Spleen (tissue), 11 donors: ENCODE results near the gene DYSF. TPM values are rescaled to one million over a fixed set of nuclear protein-coding genes. Genes with fewer than 3 reads are reported as not detected.
"Not testable (repeated sequence)": the region's sequence is repeated elsewhere in the genome, so short reads cannot be mapped to it uniquely, and the experiment has no call there.

Experiments
- DNase-seq: peaks from one replicate; pipeline ENCODE4 v3.0.0-alpha.2; 2020
- H3K27ac ChIP-seq, 8 donors: fragments of 200-600 bp; sonication (generic) in 7 of 8; 1 replicate in 4 of 8; 2 replicates in 4 of 8; pipeline versions ENCODE4 v1.5.0 to v1.8.0; 2016 to 2021; ENCODE audit warnings: inconsistent platforms in 4 of 8, mild to moderate bottlenecking in 4 of 8, moderate library complexity in 1 of 8
- H3K27me3 ChIP-seq, 7 donors: fragments of 200-600 bp; sonication (generic) in 6 of 7; replicated peaks in 1 of 7; 1 replicate in 4 of 7; 2 replicates in 3 of 7; pipeline versions ENCODE4 v1.5.0 to v1.8.0; 2016 to 2021; ENCODE audit warnings: inconsistent platforms in 3 of 7, mild to moderate bottlenecking in 1 of 7
- H3K36me3 ChIP-seq, 6 donors: fragments of 200-600 bp; sonication (generic) in 5 of 6; 1 replicate in 4 of 6; 2 replicates in 2 of 6; pipeline versions ENCODE4 v1.5.0 to v1.8.0; 2016 to 2021; ENCODE audit warnings: inconsistent platforms in 2 of 6
- H3K4me1 ChIP-seq, 6 donors: fragments of 200-600 bp; sonication (generic) in 5 of 6; 1 replicate in 3 of 6; 2 replicates in 3 of 6; pipeline versions ENCODE4 v1.5.0 to v1.8.0; 2016 to 2021; ENCODE audit warnings: inconsistent platforms in 3 of 6
- H3K4me3 ChIP-seq, 8 donors: fragments of 200-600 bp; sonication (generic) in 7 of 8; 1 replicate in 4 of 8; 2 replicates in 4 of 8; pipeline versions ENCODE4 v1.5.0 to v1.8.0; 2016 to 2021; ENCODE audit warnings: inconsistent platforms in 4 of 8, mild to moderate bottlenecking in 4 of 8, moderate library complexity in 2 of 8
- H3K9me3 ChIP-seq, 8 donors: fragments of 200-600 bp; sonication (generic) in 7 of 8; 1 replicate in 4 of 8; 2 replicates in 4 of 8; pipeline versions ENCODE4 v1.5.0 to v1.8.0; 2016 to 2021; ENCODE audit warnings: inconsistent platforms in 4 of 8
- POLR2A ChIP-seq, 3 donors: fragments of 450-650 bp; IDR thresholded peaks; one replicate each; pipeline ENCODE4 v1.5.1; 2017; ENCODE audit warnings: antibody characterized with exemption in 3 of 3, mild to moderate bottlenecking in 1 of 3
- POLR2AphosphoS5 ChIP-seq, 3 donors: sonication (generic); formaldehyde crosslinking; IDR thresholded peaks; one replicate each; pipeline ENCODE4 v1.5.1; 2017; ENCODE audit warnings: antibody characterized with exemption in 3 of 3
- WGBS, 5 donors: extraction: QIAGEN DNeasy Blood & Tissue Kit in 3 of 5; methylation state at CpG; one replicate each; pipeline versions ENCODE4 v1.1.5 to v1.1.7; 2013 to 2018; 5-methylcytosine and 5-hydroxymethylcytosine counted together
- intact Hi-C: fragments of 100-400 bp; cut with DNase I; formaldehyde crosslinking; loops from one replicate; pipeline ENCODE4 v1.15.0; 2023; ENCODE audit warnings: low total_unique reads
- polyA plus RNA-seq, 3 donors: library from polyadenylated mRNA; stranded (reverse); fragments of 200-250 nt; gene quantifications; one replicate each; pipeline ENCODE4 v1.2.1, GENCODE V29; 2013
- total RNA-seq, 7 donors: library from RNA; depleted of rRNA in 3 of 7; stranded (reverse); fragments of >200 nt in 3 of 7; fragmentation: NEBNext Ultra II Directional in 4 of 7; extraction: Animal tissue kit (Norgen Biotek cat#: 25700) in 4 of 7; gene quantifications; one replicate each; pipeline versions ENCODE4 v1.1.0 to v1.2.1, GENCODE V29; 2016 to 2021
- TF ChIP-seq, protein P1 (sequence below), 11 experiments: fragments of 200-600 bp in 7 of 11; fragments of 450-650 bp in 4 of 11; sonication (generic) in 4 of 11; IDR thresholded peaks in 8 of 11; conservative IDR thresholded peaks in 3 of 11; 1 replicate in 7 of 11; 2 replicates in 4 of 11; pipeline versions ENCODE4 v1.4.0 to v1.8.0; 2016 to 2021; ENCODE audit warnings: antibody characterized with exemption in 11 of 11, inconsistent platforms in 4 of 11, mild to moderate bottlenecking in 1 of 11
- donor health status: healthy with polysubstance abuse.
- donor health status: DM: no; HTN: no; CAD: no; lungs with moderate emphysema.
- donor health status: DM: no; HTN: no; CAD: no.
- donor health status: Bipolar disorder and iron deficiency.
- donor health status: healthy.
- donor health status: DM: no; HTN: no; CAD: no.
- donor health status: DM: yes; HTN: yes; CAD: no.

Gene DYSF
- total and polyA plus RNA-seq, 10 donors, result 4.0 to 287 (median 124) TPM

DNA sequence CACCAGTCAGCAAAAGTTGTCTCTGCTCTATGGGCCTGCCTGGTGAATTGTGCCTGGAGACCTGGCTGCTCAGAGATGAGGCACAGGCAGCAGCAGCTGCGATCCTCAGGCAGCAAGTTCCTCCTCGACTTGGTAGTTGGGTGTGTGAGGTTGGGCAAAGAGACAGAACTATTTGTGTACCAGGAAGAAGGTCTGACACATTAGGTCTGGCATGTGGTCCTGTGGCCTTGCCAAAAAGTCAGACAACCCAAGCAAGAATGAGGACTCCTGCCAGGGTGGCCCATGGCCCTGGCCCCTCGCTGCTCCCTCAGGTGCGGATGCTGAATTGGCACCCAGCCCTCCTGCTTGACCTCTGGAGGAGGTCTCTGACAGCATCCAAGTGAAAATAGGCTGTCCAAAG is 192.7 kb downstream of the DYSF start:
- WGBS, 5 donors, result 38 to 81% (median 59%) methylated on average over 4 of the region's 4 CpGs
- Histone ChIP-seq H3K27ac (peak overlapping the region in 1 of 8 donors; percentile 40), H3K4me3 (no peak overlapping the region), H3K27me3 (peaks cover 0 to 12% (median 0%) of the 10 kb centered on the region in 7 donors), H3K4me1 (peaks cover 3 to 54% (median 20%) of the 10 kb centered on the region in 6 donors), H3K9me3 (no peaks in the 10 kb centered on the region), H3K36me3 (peaks cover 0 to 43% (median 3%) of the 10 kb centered on the region in 6 donors)
- intact Hi-C loops, result no loop called here
- TF ChIP-seq POLR2A (IDR thresholded peaks at IDR 0.05) (no peak), POLR2AphosphoS5 (IDR thresholded peaks at IDR 0.05) (peak; percentile 18 to 69 (median 50))
- no peak for DNase-seq

DNA sequence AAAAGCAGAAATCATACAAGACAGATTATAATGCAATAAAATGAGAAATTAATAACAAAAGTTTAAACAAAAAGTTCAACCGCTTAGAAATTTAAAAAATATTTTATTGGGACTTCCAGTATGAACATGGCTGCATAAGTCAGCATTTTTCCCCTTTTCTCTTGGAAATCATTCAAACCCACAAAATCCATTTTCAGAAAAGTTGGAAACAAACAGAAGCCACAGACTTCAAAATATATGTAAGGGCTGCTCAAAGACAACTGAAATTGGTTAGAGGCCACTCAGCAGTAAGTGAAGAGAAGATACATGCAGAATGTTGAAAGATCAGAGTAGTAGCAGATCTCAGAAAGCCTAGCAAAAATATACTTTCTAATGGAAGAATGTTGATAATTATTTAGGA is 194.0 kb downstream of the DYSF start:
- TF ChIP-seq POLR2AphosphoS5 (IDR thresholded peaks at IDR 0.05), result no peak
- TF ChIP-seq, protein P1, sequence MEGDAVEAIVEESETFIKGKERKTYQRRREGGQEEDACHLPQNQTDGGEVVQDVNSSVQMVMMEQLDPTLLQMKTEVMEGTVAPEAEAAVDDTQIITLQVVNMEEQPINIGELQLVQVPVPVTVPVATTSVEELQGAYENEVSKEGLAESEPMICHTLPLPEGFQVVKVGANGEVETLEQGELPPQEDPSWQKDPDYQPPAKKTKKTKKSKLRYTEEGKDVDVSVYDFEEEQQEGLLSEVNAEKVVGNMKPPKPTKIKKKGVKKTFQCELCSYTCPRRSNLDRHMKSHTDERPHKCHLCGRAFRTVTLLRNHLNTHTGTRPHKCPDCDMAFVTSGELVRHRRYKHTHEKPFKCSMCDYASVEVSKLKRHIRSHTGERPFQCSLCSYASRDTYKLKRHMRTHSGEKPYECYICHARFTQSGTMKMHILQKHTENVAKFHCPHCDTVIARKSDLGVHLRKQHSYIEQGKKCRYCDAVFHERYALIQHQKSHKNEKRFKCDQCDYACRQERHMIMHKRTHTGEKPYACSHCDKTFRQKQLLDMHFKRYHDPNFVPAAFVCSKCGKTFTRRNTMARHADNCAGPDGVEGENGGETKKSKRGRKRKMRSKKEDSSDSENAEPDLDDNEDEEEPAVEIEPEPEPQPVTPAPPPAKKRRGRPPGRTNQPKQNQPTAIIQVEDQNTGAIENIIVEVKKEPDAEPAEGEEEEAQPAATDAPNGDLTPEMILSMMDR (IDR thresholded peaks at IDR 0.05 in 8 of 11, conservative IDR thresholded peaks at IDR 0.05 in 3 of 11), result no peak
- no peak for TF ChIP-seq POLR2A (IDR thresholded peaks at IDR 0.05)
- H3K4me3 ChIP-seq, result no peak overlapping the region
- no peak for DNase-seq
- H3K4me1 ChIP-seq, result peaks cover under 1 to 45% (median 17%) of the 10 kb centered on the region in 6 donors
- no peaks in the 10 kb centered on the region for H3K9me3 ChIP-seq
- H3K36me3 ChIP-seq, result peaks cover 0 to 40% (median 3%) of the 10 kb centered on the region in 6 donors
- intact Hi-C loops, result no loop called here
- peaks cover 0 to 12% (median 0%) of the 10 kb centered on the region in 7 donors for H3K27me3 ChIP-seq
- WGBS, 5 donors, result 93 to 100% (median 97%) methylated on average over 1 of the region's 1 CpG
- peak overlapping the region in 1 of 8 donors; percentile 32 for H3K27ac ChIP-seq

DNA sequence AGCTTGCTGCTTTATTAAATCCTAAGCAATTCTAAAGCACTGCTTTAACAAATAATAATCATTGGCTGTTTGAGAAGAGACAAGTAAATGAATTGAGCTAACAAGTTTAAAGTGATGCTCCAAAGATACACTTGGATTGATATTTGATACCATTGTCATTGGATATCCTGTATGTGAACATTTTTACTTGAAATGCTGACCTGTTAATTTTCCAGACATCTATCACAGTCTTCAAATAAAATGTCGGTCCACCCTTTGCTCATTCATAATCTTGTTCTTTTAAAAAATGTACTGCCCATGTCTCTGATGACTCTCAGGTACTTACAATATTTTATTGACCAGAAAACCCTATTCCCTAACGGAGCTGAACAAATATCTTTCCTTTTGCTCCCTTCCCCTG is 202.1 kb downstream of the DYSF start:
- DNase-seq, result no peak
- intact Hi-C loops, result no loop called here
- no peak overlapping the region for H3K4me3 ChIP-seq
- no peaks in the 10 kb centered on the region for H3K4me1 ChIP-seq
- H3K27me3 ChIP-seq, result no peaks in the 10 kb centered on the region
- H3K9me3 ChIP-seq, result peaks cover 0 to 35% (median 23%) of the 10 kb centered on the region in 8 donors
- peaks cover 0 to 55% (median 14%) of the 10 kb centered on the region in 6 donors for H3K36me3 ChIP-seq
- TF ChIP-seq, protein P1 (IDR thresholded peaks at IDR 0.05 in 8 of 11, conservative IDR thresholded peaks at IDR 0.05 in 3 of 11), result no peak
- TF ChIP-seq POLR2A (IDR thresholded peaks at IDR 0.05), result no peak
- TF ChIP-seq POLR2AphosphoS5 (IDR thresholded peaks at IDR 0.05), result no peak
- 75 to 95% (median 94%) methylated on average over 2 of the region's 2 CpGs for WGBS, 5 donors
- H3K27ac ChIP-seq, result no peak overlapping the region

DNA sequence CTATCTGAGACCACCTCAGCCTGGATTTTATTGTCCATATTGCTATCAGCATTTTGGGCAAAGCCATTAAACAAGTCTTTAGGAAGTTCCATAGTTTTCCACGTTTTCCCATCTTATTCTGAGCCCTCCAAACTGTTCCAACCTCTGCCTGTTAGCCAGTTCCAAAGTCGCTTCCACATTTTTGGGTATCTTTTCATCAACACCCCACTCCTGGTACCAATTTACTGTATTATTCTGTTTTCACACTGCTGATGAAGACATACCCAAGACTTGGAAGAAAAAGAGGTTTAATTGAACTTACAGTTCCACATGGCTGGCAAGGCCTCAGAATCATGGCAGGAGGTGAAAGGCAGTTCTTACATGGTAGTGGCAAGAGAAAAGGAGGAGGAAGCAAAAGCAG is 204.9 kb downstream of the DYSF start:
- 56 to 68% (median 63%) methylated on average over 2 of the region's 2 CpGs for WGBS, 5 donors
- Histone ChIP-seq H3K9me3 (peaks cover 0 to 35% (median 23%) of the 10 kb centered on the region in 8 donors), H3K36me3 (peaks cover 0 to 75% (median 14%) of the 10 kb centered on the region in 6 donors)
- intact Hi-C loops, DNase-seq, H3K4me3 ChIP-seq, H3K4me1 ChIP-seq, H3K27ac ChIP-seq, H3K27me3 ChIP-seq: not testable (repeated sequence)

DNA sequence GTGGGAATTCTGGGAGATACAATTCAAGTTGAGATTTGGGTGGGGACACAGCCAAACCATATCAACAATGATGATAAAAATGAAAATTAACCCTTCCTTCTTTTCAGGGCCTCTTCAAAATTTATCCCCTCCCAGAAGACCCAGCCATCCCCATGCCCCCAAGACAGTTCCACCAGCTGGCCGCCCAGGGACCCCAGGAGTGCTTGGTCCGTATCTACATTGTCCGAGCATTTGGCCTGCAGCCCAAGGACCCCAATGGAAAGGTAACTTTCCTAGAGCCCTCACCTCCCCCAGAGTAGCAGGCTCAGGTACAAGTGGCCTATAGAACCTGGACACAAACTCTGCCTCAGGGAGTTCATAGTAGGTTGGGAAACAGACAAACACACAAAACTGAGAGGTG is 205.4 kb downstream of the DYSF start:
- peaks cover 0 to 4% (median 0%) of the 10 kb centered on the region in 6 donors for H3K4me1 ChIP-seq
- no peak for TF ChIP-seq POLR2AphosphoS5 (IDR thresholded peaks at IDR 0.05)
- TF ChIP-seq POLR2A (IDR thresholded peaks at IDR 0.05), result no peak
- TF ChIP-seq, protein P1 (IDR thresholded peaks at IDR 0.05 in 8 of 11, conservative IDR thresholded peaks at IDR 0.05 in 3 of 11), result no peak
- no peak overlapping the region for H3K4me3 ChIP-seq
- DNase-seq, result no peak
- no peaks in the 10 kb centered on the region for H3K27me3 ChIP-seq
- peaks cover 0 to 80% (median 16%) of the 10 kb centered on the region in 6 donors for H3K36me3 ChIP-seq
- 81 to 97% (median 93%) methylated on average over 3 of the region's 3 CpGs for WGBS, 5 donors
- intact Hi-C loops, result no loop called here
- H3K9me3 ChIP-seq, result peaks cover 0 to 35% (median 23%) of the 10 kb centered on the region in 8 donors
- H3K27ac ChIP-seq, result no peak overlapping the region
